Measurements from ENCODE around the gene TANC2.

Gene TANC2

DNA sequence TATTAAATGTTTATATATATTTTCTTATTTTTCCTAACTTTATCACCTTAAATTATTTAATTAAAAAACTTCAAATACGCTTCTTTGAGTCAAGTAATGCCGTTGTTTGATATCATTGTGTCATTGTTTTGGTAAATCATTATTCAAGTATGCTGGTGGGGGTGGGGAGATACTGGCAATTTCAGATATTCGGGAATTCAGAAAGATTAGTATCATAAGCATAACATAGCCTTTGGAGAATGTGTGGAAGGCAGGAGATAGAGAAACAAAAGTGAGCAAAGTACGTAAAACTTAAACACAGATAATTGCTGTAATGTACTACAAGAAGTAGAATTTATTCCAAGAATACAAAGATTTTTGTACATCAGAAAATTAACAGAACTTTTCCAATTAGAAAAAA, 49.8 kb downstream of the TANC2 start:
- no peak for DNase-seq
